ENCODE results near the gene AFAP1.

The AFAP1 gene

DNA sequence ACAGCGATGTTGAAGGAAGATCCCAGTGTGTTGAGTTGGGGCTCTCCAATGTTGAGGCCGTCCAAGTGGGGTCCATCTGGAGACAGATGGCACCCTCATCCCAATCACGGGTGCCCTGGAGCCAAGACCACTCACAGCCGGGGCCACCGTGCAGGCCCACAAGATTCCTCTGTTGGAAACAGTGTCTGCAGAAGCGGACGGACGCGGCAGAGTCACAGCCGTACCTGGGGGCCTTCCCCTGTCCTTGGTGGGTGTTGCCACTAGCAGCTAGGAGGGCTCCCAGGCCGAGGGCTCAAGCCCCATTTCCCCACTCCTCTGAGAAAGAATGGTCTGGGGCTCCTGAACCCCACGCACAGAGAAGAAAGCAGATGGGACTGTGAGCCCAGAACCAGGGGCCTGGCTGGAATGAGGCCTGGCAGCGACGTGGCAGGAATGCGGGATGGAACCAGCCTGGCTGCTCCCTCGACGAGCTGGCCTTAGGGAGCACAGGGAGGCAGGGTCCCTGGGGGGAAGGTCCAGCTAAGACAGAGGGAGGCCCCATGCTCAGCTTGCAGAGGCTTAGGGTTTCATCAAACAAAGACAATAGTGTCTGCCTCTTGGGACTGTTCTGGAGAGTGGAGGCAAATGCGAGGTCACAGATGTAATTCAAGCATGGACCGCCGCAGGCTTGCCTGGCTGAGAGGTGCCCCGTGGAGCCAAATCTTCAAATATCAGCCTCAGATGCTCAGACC, 228.9 kb downstream of the AFAP1 start:
- no peak for DNase-seq

DNA sequence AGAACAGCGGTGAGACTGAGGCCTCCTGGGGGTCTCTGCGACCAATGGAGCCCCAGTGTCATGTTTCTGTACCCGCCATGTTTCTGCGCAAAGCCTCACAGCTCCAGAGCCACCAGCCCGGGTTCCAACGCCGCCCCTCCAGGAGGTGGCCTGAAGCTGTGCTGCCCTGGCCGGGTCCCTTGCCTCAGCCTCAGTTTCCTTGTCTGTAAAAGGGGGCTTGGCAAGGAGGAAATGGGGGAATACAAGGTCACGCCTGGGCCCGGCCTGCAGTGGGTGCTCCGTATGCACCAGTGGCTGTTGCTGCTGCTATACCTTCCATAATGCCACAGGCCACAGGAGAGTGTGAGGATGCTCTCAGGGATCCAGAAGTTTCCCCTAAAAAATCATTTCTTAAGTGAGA, 229.5 kb downstream of the AFAP1 start:
- no peak for DNase-seq

DNA sequence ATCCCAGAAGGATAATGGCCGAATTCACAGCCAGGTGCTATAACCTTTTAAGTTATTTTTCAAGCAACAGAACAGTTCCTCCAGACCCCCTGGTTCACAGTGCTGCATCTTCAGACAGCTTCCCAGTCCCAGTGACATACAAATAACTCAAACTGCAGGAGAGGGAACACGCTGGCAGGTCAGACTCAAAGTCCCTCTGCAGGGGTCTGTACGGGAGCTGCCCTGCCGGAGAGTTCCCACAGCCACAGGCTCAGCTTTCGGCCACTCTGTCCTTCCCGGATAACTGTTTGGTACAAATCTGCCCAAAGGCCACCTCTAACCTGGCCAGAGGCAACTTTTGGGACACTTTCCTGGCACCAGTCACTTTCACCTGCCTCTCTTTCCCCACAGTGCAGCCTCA, 230.2 kb downstream of the AFAP1 start:
- DNase-seq, result no peak

DNA sequence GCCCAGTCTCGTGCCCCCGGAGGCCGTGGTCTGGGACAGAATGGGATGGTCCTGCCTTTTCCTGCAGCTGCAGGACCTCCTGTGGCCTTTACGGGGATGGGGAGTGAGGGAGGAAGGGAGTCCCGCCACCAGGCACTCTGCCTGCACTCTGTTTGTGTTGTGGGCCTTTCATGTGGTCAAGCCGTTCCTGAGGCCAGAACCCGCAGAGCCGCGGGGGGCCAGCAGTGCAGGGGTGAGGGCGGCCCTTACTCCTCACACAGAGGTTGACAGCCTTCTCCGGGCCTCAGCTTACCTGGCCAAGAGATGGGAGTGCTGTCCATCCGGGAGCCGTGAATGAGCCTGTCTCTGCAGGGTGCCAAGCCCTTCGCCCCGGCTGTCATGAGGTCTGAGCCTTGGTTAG, 230.7 kb downstream of the AFAP1 start:
- DNase-seq, result no peak

Data from CD4-positive, alpha-beta T cell treated with Interleukin-15 for 1 hour (primary cell).